Measurements from ENCODE around the gene CERS6. TPM values are rescaled to one million over a fixed set of nuclear protein-coding genes. Genes with fewer than 3 reads are reported as not detected.

Gene CERS6
- total RNA-seq, 1 donor from 2014 or later: 11.3 TPM

- ATAC-seq (no peak), DNase-seq (ENCODE audit: low spot score) (no peak)
These were observed 108.6 kb downstream of the CERS6 start for GRCh38 chr2:168564641-168565040.

GRCh38 chr2:168565112-168565511 is 109.0 kb downstream of the CERS6 start:
- DNase-seq (ENCODE audit: low spot score): no peak
- no peak for ATAC-seq

- ATAC-seq: no peak
- no peak for DNase-seq (ENCODE audit: low spot score)
These were observed 109.4 kb downstream of the CERS6 start for GRCh38 chr2:168565512-168565911.

DNA sequence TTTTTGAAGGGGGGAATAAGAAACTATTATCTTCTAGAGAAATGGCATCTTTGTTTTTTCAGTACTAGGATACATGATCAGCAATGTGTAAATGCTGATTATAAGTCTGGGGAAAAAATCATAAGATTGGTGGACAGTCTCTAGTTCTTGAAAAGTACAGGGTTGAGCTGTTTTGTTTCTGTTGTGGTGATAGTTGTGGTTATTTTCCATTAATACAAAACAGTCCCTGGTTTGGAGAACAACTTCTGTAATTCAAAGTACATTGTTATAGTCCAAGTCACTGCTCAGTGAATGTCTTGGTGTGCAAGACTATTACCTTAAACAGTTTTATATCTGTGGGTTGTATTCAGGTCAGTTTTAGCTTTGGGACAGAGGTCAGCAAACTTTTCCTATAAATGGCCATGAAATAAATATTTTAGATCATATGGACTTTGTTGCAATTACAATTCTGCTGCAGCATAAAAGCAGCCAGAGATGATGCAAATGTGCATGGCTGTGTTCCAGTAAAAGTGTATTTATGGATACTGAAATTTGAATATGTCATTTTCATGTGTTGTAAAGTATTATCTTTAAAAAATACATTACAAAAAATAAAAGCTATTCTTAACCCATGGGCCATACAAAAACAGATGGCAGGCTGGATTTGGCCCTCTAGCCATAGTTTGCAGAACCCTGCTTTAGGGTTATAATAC is 111.0 kb downstream of the CERS6 start:
- no peak for DNase-seq (ENCODE audit: low spot score)
- no peak for ATAC-seq

DNA sequence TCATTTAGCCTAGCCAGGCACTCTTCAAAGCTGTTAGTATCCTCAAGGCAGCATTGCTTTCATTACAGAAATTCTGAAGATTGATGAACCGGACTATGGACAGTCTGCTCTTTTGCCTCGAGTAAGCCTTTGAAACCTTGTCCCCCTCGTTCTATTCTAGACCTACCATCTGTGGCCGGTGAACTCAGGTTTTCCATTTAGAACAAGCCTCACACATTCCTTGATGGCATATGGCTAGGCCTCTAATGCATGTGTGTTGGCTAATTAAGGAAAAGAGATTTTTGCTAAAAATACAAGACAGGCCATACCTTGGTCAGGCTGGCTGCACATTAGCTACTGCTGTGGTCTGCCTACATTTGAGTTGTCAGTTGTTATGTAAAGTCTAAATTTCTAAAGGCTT is 111.8 kb downstream of the CERS6 start:
- no peak for ATAC-seq
- DNase-seq (ENCODE audit: low spot score): no peak

- ATAC-seq (peak; percentile 30), DNase-seq (ENCODE audit: low spot score) (no peak)
These were observed 112.6 kb downstream of the CERS6 start for GRCh38 chr2:168568476-168569267.

- DNase-seq (ENCODE audit: low spot score): no peak
- no peak for ATAC-seq
These were observed 115.0 kb downstream of the CERS6 start for GRCh38 chr2:168571061-168571460.

- no peak for DNase-seq (ENCODE audit: low spot score)
- ATAC-seq: no peak
These were observed 117.2 kb downstream of the CERS6 start for GRCh38 chr2:168573128-168573903.

- DNase-seq (ENCODE audit: low spot score) (no peak), ATAC-seq (no peak)
These were observed 119.0 kb downstream of the CERS6 start for GRCh38 chr2:168574856-168575630.

GRCh38 chr2:168577885-168578284 is 121.8 kb downstream of the CERS6 start:
- ATAC-seq: peak; percentile 20
- no peak for DNase-seq (ENCODE audit: low spot score)

DNA sequence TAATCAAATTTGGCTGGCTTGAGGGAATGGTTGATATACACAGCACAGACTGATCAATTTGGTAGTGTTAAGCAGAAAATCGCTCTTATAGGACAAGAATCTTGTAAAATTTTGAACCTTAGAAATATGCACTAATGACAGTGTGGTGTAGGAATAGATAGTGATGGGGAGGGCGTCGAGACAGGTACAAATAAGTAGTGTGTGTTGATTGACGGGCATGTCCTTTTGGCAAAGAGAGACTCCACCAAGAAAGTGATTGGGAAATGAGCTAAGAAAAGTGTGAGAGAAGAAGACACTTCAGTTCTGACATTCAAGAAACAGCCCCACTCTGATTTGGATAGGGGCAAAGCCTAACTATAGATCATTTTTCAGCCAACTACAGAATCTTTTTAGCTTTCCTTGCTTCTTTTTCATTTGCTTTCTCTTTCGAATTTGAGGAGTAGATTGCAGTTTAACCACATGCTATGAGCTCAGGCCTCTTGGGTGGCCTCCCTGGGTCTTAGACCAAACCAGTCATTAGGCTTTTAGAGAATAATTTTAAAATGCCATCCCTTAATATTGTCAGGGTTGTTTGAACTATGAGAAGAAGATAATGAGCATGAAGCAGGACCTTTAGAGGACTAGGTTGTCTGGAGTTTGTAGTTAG is 127.1 kb downstream of the CERS6 start:
- DNase-seq (ENCODE audit: low spot score) (no peak), ATAC-seq (peak; percentile 32)

DNA sequence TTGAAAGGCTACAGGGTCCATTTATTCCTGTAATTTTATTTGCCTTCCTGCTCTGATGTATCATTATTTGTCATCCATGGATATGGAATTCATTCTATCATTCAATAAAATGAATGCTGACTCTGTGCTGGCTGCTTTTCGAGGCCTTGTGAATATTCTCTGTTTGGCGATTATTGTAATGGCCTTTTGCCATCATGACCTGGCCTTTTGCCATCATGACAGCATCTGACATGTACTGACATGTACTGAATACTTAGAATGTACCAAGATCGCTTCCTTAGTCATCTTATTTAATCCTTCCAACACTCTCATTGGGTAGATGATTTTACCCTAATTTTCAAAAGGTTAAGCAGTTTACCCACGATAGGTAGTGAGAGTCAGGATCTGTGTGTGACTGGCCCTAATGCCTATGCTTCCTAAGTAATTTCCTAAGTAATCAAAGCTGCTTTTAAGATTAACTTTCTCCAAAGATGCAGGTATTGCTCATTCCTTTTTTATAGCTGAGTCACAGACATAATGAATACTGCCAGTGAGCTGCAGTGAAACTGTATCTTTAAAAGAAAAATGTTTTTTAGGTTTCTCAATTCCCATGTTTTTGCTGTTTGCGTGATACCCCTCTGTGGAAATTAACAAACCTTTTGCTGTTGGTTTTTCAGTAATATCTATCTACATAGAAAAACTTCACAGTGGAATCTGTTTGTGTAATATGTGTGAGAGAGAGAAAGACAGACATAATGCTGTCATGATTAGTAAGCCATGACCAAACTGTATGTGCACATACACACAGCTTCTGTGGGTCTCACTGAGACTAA is 127.8 kb downstream of the CERS6 start:
- no peak for DNase-seq (ENCODE audit: low spot score)
- ATAC-seq: peak; percentile 44

DNA sequence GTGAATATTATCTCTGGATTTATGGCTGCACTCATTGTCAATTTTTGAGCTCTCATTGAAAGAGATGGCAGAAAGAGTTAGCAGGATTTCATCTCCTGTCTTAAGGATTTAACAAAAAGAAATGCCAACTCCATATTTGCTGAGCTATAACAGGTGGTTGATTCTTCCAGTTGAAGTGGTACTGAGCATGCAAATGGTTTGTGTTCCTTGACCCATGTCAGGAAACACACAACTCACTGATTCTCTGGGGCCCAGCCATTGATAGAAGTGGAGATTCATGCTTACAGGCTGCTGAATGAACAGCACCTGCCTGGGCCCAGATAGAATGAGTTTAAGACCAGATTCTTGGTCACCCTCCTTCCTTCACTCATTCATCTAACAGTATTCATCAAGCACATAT is 128.8 kb downstream of the CERS6 start:
- DNase-seq (ENCODE audit: low spot score) (no peak), ATAC-seq (no peak)

DNA sequence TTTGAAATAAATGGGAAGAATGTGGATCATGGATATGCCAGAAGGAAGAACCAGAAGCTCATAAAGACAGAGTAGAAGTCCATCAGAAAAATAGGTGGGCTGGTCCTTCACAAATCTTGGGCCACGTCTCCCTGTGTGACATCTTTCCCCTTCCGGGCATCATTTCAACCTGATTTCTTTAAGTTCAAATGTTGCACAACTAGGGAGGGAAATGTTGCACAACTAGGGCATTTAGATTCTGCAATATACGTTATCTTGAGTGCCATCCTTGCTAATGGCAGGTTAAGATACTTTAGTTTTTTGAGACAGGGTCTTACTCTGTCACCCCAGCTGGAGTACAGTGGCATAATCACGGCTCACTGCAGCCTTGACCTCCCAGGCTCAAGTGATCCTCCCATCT is 129.6 kb downstream of the CERS6 start:
- DNase-seq (ENCODE audit: low spot score) (no peak), ATAC-seq (no peak)

DNA sequence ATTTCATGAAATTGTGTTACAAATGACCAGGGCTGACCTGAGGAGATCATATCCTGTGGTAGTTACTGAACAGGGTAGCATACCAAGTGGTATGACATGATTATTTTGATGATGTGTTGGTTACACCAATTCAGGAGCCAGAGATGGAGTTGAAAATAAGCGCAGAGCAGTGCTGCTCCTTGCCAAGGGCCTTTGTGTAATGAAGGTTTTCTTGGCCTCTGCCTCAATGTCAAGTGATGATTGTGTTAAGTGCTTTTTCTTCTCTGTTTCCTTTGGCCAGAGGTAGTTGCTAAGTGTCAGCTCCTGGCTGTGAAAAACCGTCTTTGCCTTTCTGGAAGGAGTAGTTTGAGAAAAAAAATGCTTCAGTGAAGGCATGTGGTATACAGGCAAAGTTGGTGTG is 131.2 kb downstream of the CERS6 start:
- DNase-seq (ENCODE audit: low spot score) (no peak), ATAC-seq (no peak)

- no peak for ATAC-seq
- DNase-seq (ENCODE audit: low spot score): no peak
These were observed 133.5 kb downstream of the CERS6 start for GRCh38 chr2:168589236-168590211.

GRCh38 chr2:168592181-168592831 is 136.2 kb downstream of the CERS6 start:
- DNase-seq (ENCODE audit: low spot score): no peak
- no peak for ATAC-seq

- no peak for DNase-seq (ENCODE audit: low spot score)
- no peak for ATAC-seq
These were observed 137.6 kb downstream of the CERS6 start for GRCh38 chr2:168593713-168594112.
